Measurements from ENCODE around the gene GLB1L.

The GLB1L gene

DNA sequence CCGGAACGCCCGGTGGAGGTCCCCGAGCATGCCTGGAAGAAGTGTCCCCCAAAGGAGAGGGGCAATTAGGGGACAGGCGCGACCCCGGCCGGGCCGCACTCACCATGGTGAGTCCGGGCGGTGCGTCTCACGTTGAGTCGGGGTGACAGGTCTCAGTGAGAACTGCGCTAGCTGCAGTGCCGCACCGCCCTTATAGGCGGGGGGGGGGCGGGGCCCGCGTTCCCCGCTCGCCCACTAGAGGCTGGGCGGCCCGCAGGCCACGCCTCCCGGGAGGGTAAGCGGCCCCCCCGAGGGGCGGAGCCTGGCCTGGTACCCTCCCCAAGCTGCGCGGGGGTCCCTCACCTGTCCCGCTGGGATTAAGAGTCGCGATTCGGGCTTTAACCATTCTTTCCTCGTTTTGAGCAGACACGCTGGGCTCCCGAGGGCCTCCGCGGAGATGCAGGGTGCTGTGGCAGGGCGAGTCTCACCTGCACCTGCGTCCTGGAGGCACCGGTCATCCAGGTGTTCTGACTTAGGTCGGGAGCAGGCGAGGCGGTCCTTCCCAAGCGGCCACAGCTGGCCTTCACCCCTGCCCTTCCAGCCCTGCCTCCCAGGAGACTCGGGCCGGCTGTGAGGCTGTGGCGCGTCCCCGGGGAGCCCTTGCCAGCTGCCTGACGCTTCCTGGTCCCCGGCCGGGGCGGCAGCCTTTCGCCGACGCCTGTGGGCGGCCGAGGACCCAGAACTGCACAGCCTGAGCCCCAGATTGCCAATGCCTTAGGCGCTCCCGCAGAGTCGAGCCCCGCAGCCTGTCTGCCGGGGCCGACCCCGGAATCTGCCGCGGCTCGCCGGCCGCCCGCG lies 8.7 kb upstream of the GLB1L start, which contains the start of gene TUBA4A:
Gene TUBA4A (minus strand): TSS at position 166 of the 837 bp plus-strand sequence. CDS start 60 bp downstream, at position 106.
- no peak for FAIRE-seq
- DNase-seq (ENCODE audit: insufficient read length, low spot score), result peak; percentile 78
- TF ChIP-seq POLR2A (IDR thresholded peaks at IDR 0.05; ENCODE audit: low read depth, low read length), result peak; percentile 96

GRCh38 chr2:219252900-219253752 lies 7.9 kb upstream of the GLB1L start, which contains the start of gene TUBA4B:
Gene TUBA4B, plus strand, starts transcription at chr2:219253243. Its CDS starts 165 bp downstream, at chr2:219253408.
- no peak for DNase-seq (ENCODE audit: insufficient read length, low spot score)
- FAIRE-seq, result no peak
- no peak; the same call in 1 of the 2 replicates for TF ChIP-seq POLR2A (IDR thresholded peaks at IDR 0.05; ENCODE audit: low read depth, low read length)

DNA sequence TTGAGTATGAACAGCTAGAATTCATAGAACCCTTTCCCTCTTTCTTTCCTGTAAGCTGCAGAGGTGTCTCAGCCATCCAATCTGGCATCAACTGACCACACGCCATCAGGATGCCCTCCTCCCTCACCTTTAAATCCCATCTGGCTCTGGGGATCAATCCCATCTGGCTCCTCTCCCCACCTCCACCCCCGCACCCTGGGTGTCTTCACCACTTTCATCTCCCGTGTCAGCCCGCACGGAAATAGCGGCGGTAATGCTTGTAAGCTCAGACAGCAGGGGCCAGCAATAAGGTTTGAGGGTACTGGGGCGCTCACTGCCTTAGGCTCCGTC lies 7.3 kb upstream of the GLB1L start:
- TF ChIP-seq POLR2A (IDR thresholded peaks at IDR 0.05; ENCODE audit: low read depth, low read length), result no peak
- DNase-seq (ENCODE audit: insufficient read length, low spot score), result no peak
- FAIRE-seq, result no peak

DNA sequence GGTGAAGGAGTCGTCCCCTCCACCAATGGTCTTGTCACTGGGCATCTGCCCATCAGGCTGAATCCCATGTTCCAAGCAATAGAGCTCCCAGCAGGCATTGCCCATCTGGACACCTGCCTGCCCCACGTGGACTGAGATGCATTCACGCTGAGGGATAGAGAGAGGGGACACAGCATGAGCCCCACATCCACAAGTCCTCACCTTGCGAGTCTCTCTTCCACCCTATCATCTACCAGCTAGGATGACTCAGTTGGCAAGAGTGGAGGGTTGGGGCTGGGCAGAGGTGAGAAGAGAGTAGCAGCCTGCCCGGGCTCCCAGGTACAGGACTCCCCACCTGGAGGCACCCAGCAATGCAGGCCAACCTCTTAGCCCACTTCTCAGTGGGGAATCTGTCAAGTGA lies 6.8 kb upstream of the GLB1L start:
- no peak for TF ChIP-seq POLR2A (IDR thresholded peaks at IDR 0.05; ENCODE audit: low read depth, low read length)
- no peak for FAIRE-seq
- no peak for DNase-seq (ENCODE audit: insufficient read length, low spot score)

DNA sequence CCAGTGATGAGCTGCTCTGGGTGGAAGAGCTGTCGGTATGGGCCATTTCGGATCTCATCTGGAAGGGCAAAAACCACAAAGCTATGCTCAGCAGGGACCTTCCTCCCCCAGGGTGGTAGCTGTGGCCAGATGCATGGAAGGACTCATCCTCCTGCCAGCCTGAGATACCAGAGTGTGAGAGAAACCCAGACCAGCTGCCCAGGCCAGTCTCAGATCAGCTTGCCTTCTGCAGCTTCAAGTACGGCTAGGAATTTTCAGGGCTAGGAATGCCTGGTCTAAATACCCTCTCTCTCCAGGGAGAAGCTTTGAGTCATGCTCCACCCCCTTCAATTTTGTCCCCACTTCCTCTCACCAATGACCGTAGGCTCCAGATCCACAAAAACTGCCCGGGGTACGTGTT lies 6.4 kb upstream of the GLB1L start:
- DNase-seq (ENCODE audit: insufficient read length, low spot score) (no peak), FAIRE-seq (no peak)
- no peak for TF ChIP-seq POLR2A (IDR thresholded peaks at IDR 0.05; ENCODE audit: low read depth, low read length)

DNA sequence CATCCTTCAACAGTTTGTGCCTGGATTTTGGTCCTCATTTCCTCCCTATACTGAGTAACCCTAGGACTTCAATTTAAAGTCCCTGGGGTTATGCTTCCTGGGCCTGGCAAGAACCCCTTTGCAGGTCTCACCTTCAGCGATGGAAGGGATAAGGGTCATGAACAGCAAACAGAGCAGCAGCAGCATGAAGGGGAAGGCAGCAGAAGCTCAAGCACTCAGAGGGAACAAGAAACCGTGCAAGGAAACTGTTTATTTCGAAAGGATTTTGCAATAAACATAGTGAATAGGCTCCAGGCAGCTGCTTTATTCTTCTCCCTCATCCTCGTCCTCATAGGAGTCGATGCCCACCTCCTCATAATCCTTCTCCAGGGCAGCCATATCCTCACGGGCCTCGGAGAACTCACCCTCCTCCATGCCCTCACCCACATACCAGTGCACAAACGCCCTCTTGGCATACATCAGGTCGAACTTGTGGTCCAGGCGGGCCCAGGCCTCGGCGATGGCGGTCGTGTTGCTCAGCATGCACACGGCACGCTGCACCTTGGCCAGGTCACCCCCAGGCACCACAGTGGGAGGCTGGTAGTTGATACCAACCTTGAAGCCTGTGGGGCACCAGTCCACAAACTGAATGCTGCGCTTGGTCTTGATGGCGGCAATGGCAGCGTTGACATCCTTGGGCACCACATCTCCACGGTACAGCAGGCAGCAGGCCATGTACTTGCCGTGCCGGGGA lies 5.0 kb upstream of the GLB1L start:
- no peak for TF ChIP-seq POLR2A (IDR thresholded peaks at IDR 0.05; ENCODE audit: low read depth, low read length)
- DNase-seq (ENCODE audit: insufficient read length, low spot score) (no peak), FAIRE-seq (no peak)

- FAIRE-seq, result peak; percentile 50
- peak; percentile 61 for DNase-seq (ENCODE audit: insufficient read length, low spot score)
- TF ChIP-seq POLR2A (IDR thresholded peaks at IDR 0.05; ENCODE audit: low read depth, low read length), result no peak
Measured at GRCh38 chr2:219249203-219249980, 4.1 kb upstream of the GLB1L start.

GRCh38 chr2:219248845-219249202 lies 3.6 kb upstream of the GLB1L start:
- TF ChIP-seq POLR2A (IDR thresholded peaks at IDR 0.05; ENCODE audit: low read depth, low read length), result no peak
- DNase-seq (ENCODE audit: insufficient read length, low spot score) (no peak), FAIRE-seq (no peak)

GRCh38 chr2:219247678-219248642 lies 2.7 kb upstream of the GLB1L start:
- no peak for DNase-seq (ENCODE audit: insufficient read length, low spot score)
- no peak for FAIRE-seq
- no peak for TF ChIP-seq POLR2A (IDR thresholded peaks at IDR 0.05; ENCODE audit: low read depth, low read length)

- no peak for TF ChIP-seq POLR2A (IDR thresholded peaks at IDR 0.05; ENCODE audit: low read depth, low read length)
- FAIRE-seq, result no peak
- no peak for DNase-seq (ENCODE audit: insufficient read length, low spot score)
Measured at GRCh38 chr2:219246559-219246958, 1.3 kb upstream of the GLB1L start.

DNA sequence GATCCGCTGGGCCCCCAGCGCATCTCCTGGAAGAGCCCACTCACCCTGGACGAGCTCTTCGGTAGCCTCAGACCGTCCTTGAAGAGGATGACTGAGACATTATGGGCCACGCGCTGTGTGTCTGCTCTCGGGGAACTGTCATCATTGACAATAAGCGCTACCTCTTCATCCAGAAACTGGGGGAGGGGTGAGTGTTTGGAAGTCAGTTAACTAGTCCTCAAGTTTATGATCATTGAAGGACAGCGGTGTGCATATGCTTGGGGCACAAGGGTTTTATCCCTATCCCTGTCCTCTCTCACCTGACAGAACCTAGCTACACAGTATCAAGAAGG lies 621 bp upstream of the GLB1L start:
- TF ChIP-seq POLR2A (IDR thresholded peaks at IDR 0.05; ENCODE audit: low read depth, low read length), result no peak
- DNase-seq (ENCODE audit: insufficient read length, low spot score), result no peak
- no peak for FAIRE-seq

DNA sequence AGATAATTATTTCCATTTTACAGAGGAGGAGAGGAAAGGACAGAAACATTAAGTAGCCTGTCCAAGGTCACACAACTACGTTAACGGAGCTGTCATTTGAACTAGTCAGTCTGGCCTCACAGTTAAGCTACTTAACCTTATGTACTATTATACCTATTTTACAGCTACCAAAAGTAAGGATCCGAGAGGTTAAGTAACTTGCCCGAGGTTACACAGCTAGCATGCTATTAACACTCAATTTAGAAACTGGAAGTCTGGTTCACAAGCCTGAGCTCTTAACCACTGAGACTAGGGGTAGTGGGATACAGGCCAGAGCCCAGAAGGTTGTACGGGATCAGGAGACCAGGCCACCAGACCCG lies 476 bp downstream of the GLB1L start:
- no peak for TF ChIP-seq POLR2A (IDR thresholded peaks at IDR 0.05; ENCODE audit: low read depth, low read length)
- DNase-seq (ENCODE audit: insufficient read length, low spot score), result no peak
- FAIRE-seq, result no peak
